ENCODE measurements around the gene ARHGAP5. TPM values are rescaled to one million over a fixed set of nuclear protein-coding genes. Genes with fewer than 3 reads are reported as not detected.

ARHGAP5 gene
- total and polyA plus RNA-seq, 8 donors, result 10.3 to 229 (median 100) TPM

- Histone ChIP-seq H3K27ac (no peak overlapping the region), H3K4me1 (peaks cover 29 to 75% (median 52%) of the 10 kb centered on the region in 4 donors), H3K4me3 (peak overlapping the region in 1 of 4 donors; percentile 88), H3K9me3 (no peaks in the 10 kb centered on the region), H3K27me3 (no peaks in the 10 kb centered on the region), H3K36me3 (no peaks in the 10 kb centered on the region)
- TF ChIP-seq CTCF (IDR thresholded peaks at IDR 0.05) (no peak), POLR2AphosphoS5 (IDR thresholded peaks at IDR 0.05) (no peak), EP300 (IDR thresholded peaks at IDR 0.05) (no peak), POLR2A (IDR thresholded peaks at IDR 0.05) (no peak)
- WGBS, 5 donors, result 70 to 85% (median 83%) methylated on average over 1 of the region's 1 CpG
- intact Hi-C loops (cut with DNase I; ENCODE audit: low total_unique reads), result no loop called here
- DNase-seq, result no peak
These were observed 3.0 kb downstream of the ARHGAP5 start for GRCh38 chr14:32080001-32080510.

- TF ChIP-seq EP300 (IDR thresholded peaks at IDR 0.05) (no peak), CTCF (IDR thresholded peaks at IDR 0.05) (no peak), POLR2A (IDR thresholded peaks at IDR 0.05) (no peak), POLR2AphosphoS5 (IDR thresholded peaks at IDR 0.05) (no peak)
- H3K9me3 ChIP-seq, result no peaks in the 10 kb centered on the region
- no peak for DNase-seq
- no peaks in the 10 kb centered on the region for H3K36me3 ChIP-seq
- no peak overlapping the region for H3K4me3 ChIP-seq
- WGBS, 5 donors, result 73 to 92% (median 77%) methylated on average over 7 of the region's 7 CpGs
- peaks cover 29 to 86% (median 57%) of the 10 kb centered on the region in 4 donors for H3K4me1 ChIP-seq
- no peak overlapping the region for H3K27ac ChIP-seq
- intact Hi-C loops (cut with DNase I; ENCODE audit: low total_unique reads), result no loop called here
- H3K27me3 ChIP-seq, result no peaks in the 10 kb centered on the region
These were observed 4.8 kb downstream of the ARHGAP5 start for GRCh38 chr14:32081901-32082300.

GRCh38 chr14:32083315-32083624 is 6.2 kb downstream of the ARHGAP5 start:
- H3K27ac ChIP-seq, result no peak overlapping the region
- TF ChIP-seq POLR2A (IDR thresholded peaks at IDR 0.05) (no peak), POLR2AphosphoS5 (IDR thresholded peaks at IDR 0.05) (no peak), EP300 (IDR thresholded peaks at IDR 0.05) (no peak), CTCF (IDR thresholded peaks at IDR 0.05) (no peak)
- H3K36me3 ChIP-seq, result no peaks in the 10 kb centered on the region
- H3K4me1 ChIP-seq, result peaks cover 29 to 98% (median 62%) of the 10 kb centered on the region in 4 donors
- DNase-seq, result no peak
- intact Hi-C loops (cut with DNase I; ENCODE audit: low total_unique reads), result no loop called here
- no peak overlapping the region for H3K4me3 ChIP-seq
- no peaks in the 10 kb centered on the region for H3K9me3 ChIP-seq
- H3K27me3 ChIP-seq, result no peaks in the 10 kb centered on the region

- Histone ChIP-seq H3K4me3 (no peak overlapping the region), H3K4me1 (peaks cover 25 to 98% (median 62%) of the 10 kb centered on the region in 4 donors), H3K9me3 (no peaks in the 10 kb centered on the region), H3K27ac (no peak overlapping the region), H3K36me3 (no peaks in the 10 kb centered on the region), H3K27me3 (no peaks in the 10 kb centered on the region)
- DNase-seq, result peak in 1 of 2 donors; percentile 56
- intact Hi-C loops (cut with DNase I; ENCODE audit: low total_unique reads), result no loop called here
- TF ChIP-seq EP300 (IDR thresholded peaks at IDR 0.05) (no peak), CTCF (IDR thresholded peaks at IDR 0.05) (no peak), POLR2A (IDR thresholded peaks at IDR 0.05) (no peak), POLR2AphosphoS5 (IDR thresholded peaks at IDR 0.05) (no peak)
These were observed 6.7 kb downstream of the ARHGAP5 start for GRCh38 chr14:32083789-32084188.
